IMR-90 (cell line): ENCODE data around the gene ERCC3. TPM values are rescaled to one million over a fixed set of nuclear protein-coding genes. Genes with fewer than 3 reads are reported as not detected.

Experiments used
- ATAC-seq: fragments of 200-7000 bp; cut with Tn5 transposase; 2 replicates; pipeline ENCODE4 v1.9.1; 2020; ENCODE audit warnings: low read depth, mild to moderate bottlenecking, moderate library complexity
- BruUV-seq: library from RNA; stranded (reverse); fragments of 400-500 nt; replicated peaks from 2 replicates; lab custom pipeline; 2021; lab: Mats Ljungman, UMichigan
- CTCF ChIA-PET: fragments of 300-600 bp; formaldehyde crosslinking; extraction: SDS; loops from one replicate; lab custom pipeline; 2021; ENCODE audit warnings: antibody characterized with exemption; lab: Yijun Ruan, JAX
- POLR2A ChIA-PET: fragments of 300-600 bp; sonication (Branson Sonifier 250); formaldehyde crosslinking; loops from one replicate; lab custom pipeline; 2022; ENCODE audit warnings: antibody characterized with exemption; ENCODE audit not compliant: unreplicated experiment; lab: Charles Lee
- DNase-seq: peaks from one replicate; pipeline ENCODE4 v3.0.0; 2013
- H2AFZ ChIP-seq: replicated peaks from 2 replicates; pipeline ENCODE3; 2013; ENCODE audit warnings: low read length, mild to moderate bottlenecking; ENCODE audit not compliant: poor library complexity
- H2AK5ac ChIP-seq: 2 replicates; pipeline ENCODE4 v1.6.1; 2013; ENCODE audit warnings: low read depth, low read length, inconsistent platforms
- H2AK9ac ChIP-seq: replicated peaks from 2 replicates; pipeline ENCODE3; 2013; ENCODE audit warnings: mild to moderate bottlenecking, low read depth, low read length, moderate library complexity; ENCODE audit not compliant: poor library complexity
- H2BK120ac ChIP-seq: 2 replicates; pipeline ENCODE4 v1.6.1; 2013; ENCODE audit warnings: low read depth, low read length, inconsistent platforms
- H2BK15ac ChIP-seq: 3 replicates; pipeline ENCODE4 v1.6.1; 2013; ENCODE audit warnings: low read depth, low read length, inconsistent platforms
- H2BK20ac ChIP-seq: 2 replicates; pipeline ENCODE4 v1.6.1; 2013; ENCODE audit warnings: low read depth, mild to moderate bottlenecking, inconsistent platforms, low read length, moderate library complexity
- H2BK5ac ChIP-seq: 2 replicates; pipeline ENCODE4 v1.6.1; 2013; ENCODE audit warnings: mild to moderate bottlenecking, low read depth, low read length, inconsistent platforms; ENCODE audit not compliant: poor library complexity, severe bottlenecking
- H3K14ac ChIP-seq: replicated peaks from 2 replicates; pipeline ENCODE4 v1.6.1; 2013; ENCODE audit warnings: low read depth, low read length, inconsistent platforms
- H3K18ac ChIP-seq: 2 replicates; pipeline ENCODE4 v1.6.1; 2013; ENCODE audit warnings: low read depth, low read length, control low read depth
- H3K23ac ChIP-seq: 2 replicates; pipeline ENCODE4 v1.6.1; 2013; ENCODE audit warnings: low read depth, low read length, inconsistent platforms
- H3K27ac ChIP-seq: 2 replicates; pipeline ENCODE4 v1.5.1; 2013; ENCODE audit warnings: mild to moderate bottlenecking, control low read depth, low read length; ENCODE audit not compliant: insufficient read depth
- H3K27me3 ChIP-seq: 2 replicates; pipeline ENCODE4 v1.6.1; 2013; ENCODE audit warnings: low read length; ENCODE audit not compliant: control insufficient read depth, insufficient read depth
- H3K36me3 ChIP-seq: 2 replicates; pipeline ENCODE4 v1.6.1; 2013; ENCODE audit warnings: low read length, mixed read lengths; ENCODE audit not compliant: control insufficient read depth, insufficient read depth
- H3K4ac ChIP-seq: 2 replicates; pipeline ENCODE4 v1.6.1; 2013; ENCODE audit warnings: low read depth, low read length, inconsistent platforms
- H3K4me1 ChIP-seq: 2 replicates; pipeline ENCODE4 v1.6.1; 2013; ENCODE audit warnings: low read length, mixed read lengths; ENCODE audit not compliant: control insufficient read depth, insufficient read depth
- H3K4me2 ChIP-seq: 2 replicates; pipeline ENCODE4 v1.6.1; 2013; ENCODE audit warnings: low read depth, mild to moderate bottlenecking, control low read depth, low read length, moderate library complexity
- H3K4me3 ChIP-seq: 2 replicates; pipeline ENCODE4 v1.5.1; 2013; ENCODE audit warnings: low read depth, mild to moderate bottlenecking, control low read depth, low read length, moderate library complexity; ENCODE audit not compliant: insufficient read depth
- H3K56ac ChIP-seq: 2 replicates; pipeline ENCODE4 v1.6.1; 2013; ENCODE audit warnings: low read length, inconsistent platforms; ENCODE audit not compliant: insufficient read depth; ENCODE audit errors: extremely low read depth
- H3K79me1 ChIP-seq, 2 experiments: 2 replicates each; pipeline ENCODE4 v1.6.1; 2013; ENCODE audit warnings: low read length in 2 of 2, inconsistent platforms in 1 of 2, low read depth in 1 of 2
- H3K9ac ChIP-seq: 2 replicates; pipeline ENCODE4 v1.6.1; 2013; ENCODE audit warnings: low read depth, low read length, control low read depth
- H3K9me1 ChIP-seq: 2 replicates; pipeline ENCODE4 v1.6.1; 2013; ENCODE audit warnings: low read length, inconsistent platforms; ENCODE audit not compliant: insufficient read depth
- H3K9me3 ChIP-seq: 2 replicates; pipeline ENCODE4 v1.6.1; 2013; ENCODE audit warnings: low read length; ENCODE audit not compliant: control insufficient read depth, insufficient read depth
- H4K20me1 ChIP-seq: 2 replicates; pipeline ENCODE4 v1.6.1; 2013; ENCODE audit warnings: low read length, inconsistent platforms; ENCODE audit not compliant: insufficient read depth
- H4K5ac ChIP-seq: 2 replicates; pipeline ENCODE4 v1.6.1; 2013; ENCODE audit warnings: mild to moderate bottlenecking, low read depth, low read length, control low read depth
- H4K8ac ChIP-seq, 2 experiments: 2 replicates each; pipeline ENCODE4 v1.6.1; 2013; ENCODE audit warnings: low read depth in 2 of 2, low read length in 2 of 2, control low read depth in 1 of 2, inconsistent platforms in 1 of 2
- H4K91ac ChIP-seq: 2 replicates; pipeline ENCODE4 v1.6.1; 2013; ENCODE audit warnings: low read depth, low read length, inconsistent platforms; ENCODE audit not compliant: insufficient read depth
- BHLHE40 ChIP-seq: fragments of 150-350 bp; IDR thresholded peaks from 2 replicates; pipeline ENCODE4 v1.6.1; 2016; ENCODE audit warnings: mild to moderate bottlenecking, low read depth, low read length
- CEBPB ChIP-seq: IDR thresholded peaks from 2 replicates; pipeline ENCODE4 v1.6.1; 2012; ENCODE audit warnings: low read depth, low read length, improper control_type of control experiment
- CHD1 ChIP-seq: IDR thresholded peaks from 2 replicates; pipeline ENCODE4 v1.6.1; 2012; ENCODE audit warnings: low read depth, low read length, improper control_type of control experiment
- CTCF ChIP-seq: conservative IDR thresholded peaks from 2 replicates; pipeline ENCODE4 v1.5.1; 2012; ENCODE audit warnings: mild to moderate bottlenecking, low read depth, low read length, improper control_type of control experiment
- FOS ChIP-seq: fragments of 150-350 bp; IDR thresholded peaks from 2 replicates; pipeline ENCODE4 v1.6.1; 2016; ENCODE audit warnings: low read depth, low read length
- MAFK ChIP-seq: IDR thresholded peaks from 2 replicates; pipeline ENCODE4 v1.6.1; 2012; ENCODE audit warnings: low read depth, low read length, improper control_type of control experiment
- MAZ ChIP-seq: IDR thresholded peaks from 2 replicates; pipeline ENCODE4 v1.6.1; 2012; ENCODE audit warnings: low read depth, mild to moderate bottlenecking, low read length, improper control_type of control experiment, moderate library complexity, borderline replicate concordance
- MXI1 ChIP-seq: IDR thresholded peaks from 2 replicates; pipeline ENCODE4 v1.6.1; 2012; ENCODE audit warnings: low read depth, mild to moderate bottlenecking, low read length, moderate library complexity, borderline replicate concordance
- NFE2L2 ChIP-seq: fragments of 150-350 bp; IDR thresholded peaks from 2 replicates; pipeline ENCODE4 v1.6.1; 2016; ENCODE audit warnings: low read depth, mild to moderate bottlenecking, low read length
- POLR2A ChIP-seq: IDR thresholded peaks from 2 replicates; pipeline ENCODE4 v1.6.1; 2012; ENCODE audit warnings: mild to moderate bottlenecking, low read depth, low read length
- RAD21 ChIP-seq: IDR thresholded peaks from 2 replicates; pipeline ENCODE4 v1.6.1; 2012; ENCODE audit warnings: low read length, improper control_type of control experiment
- RCOR1 ChIP-seq: IDR thresholded peaks from 2 replicates; pipeline ENCODE4 v1.6.1; 2012; ENCODE audit warnings: mild to moderate bottlenecking, low read length, improper control_type of control experiment; ENCODE audit not compliant: insufficient replicate concordance
- RFX5 ChIP-seq: IDR thresholded peaks from 2 replicates; pipeline ENCODE4 v1.8.0; 2012; ENCODE audit warnings: low read depth, mild to moderate bottlenecking, low read length, moderate library complexity
- SMC3 ChIP-seq: fragments of 150-350 bp; IDR thresholded peaks from 2 replicates; pipeline ENCODE4 v1.6.1; 2016; ENCODE audit warnings: low read depth, mild to moderate bottlenecking, antibody characterized with exemption, low read length, moderate library complexity
- WGBS, 2 experiments: methylation state at CpG; one replicate each; pipeline versions ENCODE4 v1.1.5 to v1.1.7; 2013; ENCODE audit warnings: missing lambda C conversion rate in 2 of 2; ENCODE audit not compliant: insufficient read length in 1 of 2; ENCODE audit errors: extremely low coverage in 2 of 2; 5-methylcytosine and 5-hydroxymethylcytosine counted together
- dilution Hi-C: fragments of 300-500 bp; cut with HindIII; formaldehyde crosslinking; loops from one replicate; pipeline ENCODE4 v1.14.3; 2018; ENCODE audit warnings: low sequenced_read_pairs; ENCODE audit not compliant: unreplicated experiment
- in situ Hi-C: fragments of 300-500 bp; cut with MboI; formaldehyde crosslinking; loops from 3 replicates; pipeline ENCODE4 v1.14.3; 2019; ENCODE audit warnings: low sequenced_read_pairs, inconsistent platforms, mixed read lengths
- intact Hi-C: fragments of 100-400 bp; cut with micrococcal nuclease; formaldehyde crosslinking; loops from 2 replicates; pipeline ENCODE4 v1.10.0; 2022
- polyA plus RNA-seq, 3 experiments: library from polyadenylated mRNA; depleted of rRNA; stranded (reverse); fragments of >200 nt; gene quantifications; 2 replicates each; pipeline ENCODE4 v1.2.3, GENCODE V29; 2012; ENCODE audit warnings: low replicate concordance in 1 of 3
- total RNA-seq: library from RNA; depleted of rRNA; stranded (reverse); fragments of >200 nt; gene quantifications from 2 replicates; pipeline ENCODE4 v1.2.3, GENCODE V29; 2012
- TF ChIP-seq, protein P1 (sequence below): fragments of 150-350 bp; IDR thresholded peaks from 2 replicates; pipeline ENCODE4 v1.6.1; 2017; ENCODE audit warnings: mild to moderate bottlenecking, antibody characterized with exemption, low read length, low read depth
- TF ChIP-seq, protein P2 (sequence below): fragments of 150-350 bp; IDR thresholded peaks from 2 replicates; pipeline ENCODE4 v1.6.1; 2016; ENCODE audit warnings: low read depth, mild to moderate bottlenecking, low read length, moderate library complexity, borderline replicate concordance

The ERCC3 gene
- total and polyA plus RNA-seq, 2 of the 4 experiments (the other 2 are of a cell fraction): 43.2 to 52.0 TPM

DNA sequence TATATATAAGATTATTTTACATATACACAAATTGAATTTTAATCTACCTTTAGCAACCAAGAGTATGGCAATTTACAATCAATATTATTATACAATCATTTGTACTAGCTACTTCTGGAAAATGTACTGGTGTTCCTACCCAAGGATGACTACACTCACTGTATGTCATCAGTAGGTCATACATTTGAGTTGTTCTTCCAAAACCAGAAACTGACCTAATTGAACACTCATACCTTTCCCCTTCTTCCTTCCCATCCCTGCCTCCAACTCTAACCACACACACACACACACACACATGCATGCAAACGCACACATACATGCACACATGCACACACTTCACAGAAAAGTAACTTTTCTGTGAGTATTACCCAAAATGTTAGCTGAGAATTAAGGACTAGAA is 8.2 kb upstream of the ERCC3 start:
- Histone ChIP-seq H4K20me1 (no peaks in the 10 kb centered on the region), H3K4ac (no peak overlapping the region), H3K4me3 (no peak overlapping the region), H3K9me1 (0 out of 2 replicates have a peak, but pooled peaks cover 3% of the 10 kb centered on the region), H2BK5ac (no peak overlapping the region), H3K18ac (no peak overlapping the region), H3K4me1 (no peaks in the 10 kb centered on the region), H3K27me3 (no peaks in the 10 kb centered on the region), H4K5ac (no peak overlapping the region), H4K91ac (no peak overlapping the region), H2BK15ac (no peak overlapping the region), H3K27ac (no peak overlapping the region), H3K79me1 (0 out of 4 replicates have a peak, but pooled peaks cover 0 to 3% of the 10 kb centered on the region in 2 experiments), H2AK5ac (no peak overlapping the region), H3K9ac (no peak overlapping the region), H3K4me2 (no peak overlapping the region), H3K14ac (no peak overlapping the region), H3K36me3 (peaks cover 2% of the 10 kb centered on the region), H2AFZ (no peak overlapping the region), H2BK120ac (no peak overlapping the region), H2BK20ac (no peak overlapping the region), H3K56ac (no peak overlapping the region), H4K8ac (no peak overlapping the region), H3K23ac (no peak overlapping the region), H2AK9ac (no peak overlapping the region), H3K9me3 (no peaks in the 10 kb centered on the region)
- intact Hi-C loops (no loop called here), in situ Hi-C loops (no loop called here), dilution Hi-C loops (no loop called here)
- TF ChIP-seq MAZ: no peak
- no peak for TF ChIP-seq RAD21
- no peak for TF ChIP-seq FOS
- TF ChIP-seq BHLHE40: no peak
- TF ChIP-seq RCOR1: no peak
- no peak for TF ChIP-seq RFX5
- no peak for TF ChIP-seq POLR2A
- TF ChIP-seq, protein P1, sequence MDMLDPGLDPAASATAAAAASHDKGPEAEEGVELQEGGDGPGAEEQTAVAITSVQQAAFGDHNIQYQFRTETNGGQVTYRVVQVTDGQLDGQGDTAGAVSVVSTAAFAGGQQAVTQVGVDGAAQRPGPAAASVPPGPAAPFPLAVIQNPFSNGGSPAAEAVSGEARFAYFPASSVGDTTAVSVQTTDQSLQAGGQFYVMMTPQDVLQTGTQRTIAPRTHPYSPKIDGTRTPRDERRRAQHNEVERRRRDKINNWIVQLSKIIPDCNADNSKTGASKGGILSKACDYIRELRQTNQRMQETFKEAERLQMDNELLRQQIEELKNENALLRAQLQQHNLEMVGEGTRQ: no peak
- TF ChIP-seq NFE2L2: no peak
- TF ChIP-seq CTCF: no peak
- no peak for TF ChIP-seq MXI1
- no peak for TF ChIP-seq SMC3
- TF ChIP-seq, protein P2, sequence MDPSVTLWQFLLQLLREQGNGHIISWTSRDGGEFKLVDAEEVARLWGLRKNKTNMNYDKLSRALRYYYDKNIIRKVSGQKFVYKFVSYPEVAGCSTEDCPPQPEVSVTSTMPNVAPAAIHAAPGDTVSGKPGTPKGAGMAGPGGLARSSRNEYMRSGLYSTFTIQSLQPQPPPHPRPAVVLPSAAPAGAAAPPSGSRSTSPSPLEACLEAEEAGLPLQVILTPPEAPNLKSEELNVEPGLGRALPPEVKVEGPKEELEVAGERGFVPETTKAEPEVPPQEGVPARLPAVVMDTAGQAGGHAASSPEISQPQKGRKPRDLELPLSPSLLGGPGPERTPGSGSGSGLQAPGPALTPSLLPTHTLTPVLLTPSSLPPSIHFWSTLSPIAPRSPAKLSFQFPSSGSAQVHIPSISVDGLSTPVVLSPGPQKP: no peak
- TF ChIP-seq MAFK: no peak
- no peak for TF ChIP-seq CHD1
- no peak for TF ChIP-seq CEBPB
- ATAC-seq (no peak), DNase-seq (peak; percentile 37)
- ChIA-PET CTCF (no interaction called here), POLR2A (no interaction called here)
- no TSS peak for BruUV-seq
- WGBS, 2 experiments: no CpG with 5 or more reads among the region's 1 CpG
